HUES6 (cell line): Measurements from ENCODE around the gene FBXL13.
"Not testable (repeated sequence)": the region's sequence is repeated elsewhere in the genome, so short reads cannot be mapped to it uniquely, and the experiment has no call there.

ENCODE experiments used
- H3K27ac ChIP-seq: 2 replicates; pipeline ENCODE4 v1.7.0; 2013; ENCODE audit warnings: low read depth, mild to moderate bottlenecking, low read length, inconsistent platforms
- H3K27me3 ChIP-seq: 2 replicates; pipeline ENCODE4 v1.6.1; 2013; ENCODE audit warnings: low read length; ENCODE audit not compliant: control insufficient read depth, insufficient read depth
- H3K36me3 ChIP-seq: 2 replicates; pipeline ENCODE4 v1.6.1; 2013; ENCODE audit warnings: low read length; ENCODE audit not compliant: control insufficient read depth, insufficient read depth
- H3K4me1 ChIP-seq: 2 replicates; pipeline ENCODE4 v1.6.1; 2013; ENCODE audit warnings: low read length; ENCODE audit not compliant: control insufficient read depth, insufficient read depth
- H3K4me3 ChIP-seq: 2 replicates; pipeline ENCODE4 v1.5.1; 2013; ENCODE audit warnings: low read depth, low read length
- H3K9ac ChIP-seq: one replicate; pipeline ENCODE4 v1.6.1; 2013; ENCODE audit warnings: mild to moderate bottlenecking, low read length
- H3K9me3 ChIP-seq: 2 replicates; pipeline ENCODE4 v1.6.1; 2013; ENCODE audit warnings: low read depth, low read length; ENCODE audit not compliant: control insufficient read depth, insufficient read depth

FBXL13 gene

DNA sequence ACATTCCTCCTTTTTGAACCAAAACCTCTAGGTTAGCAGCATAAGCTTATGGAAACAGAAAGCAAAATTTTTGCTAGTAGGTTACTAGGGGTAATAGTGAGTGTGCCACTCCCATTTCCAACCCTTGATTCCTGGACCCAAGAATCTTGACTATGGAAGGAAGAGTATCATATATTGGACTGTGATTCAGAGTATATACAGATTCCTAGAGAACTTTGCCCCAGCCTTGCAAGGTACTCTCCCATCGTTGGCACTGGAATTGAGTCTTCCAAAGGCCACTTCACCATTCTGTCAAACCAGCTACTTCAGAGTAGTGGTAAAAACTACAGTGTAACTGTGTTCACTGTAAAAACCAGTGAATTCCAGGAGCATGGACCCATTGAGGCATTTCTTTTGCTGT lies 92.4 kb downstream of the FBXL13 start:
- Histone ChIP-seq H3K27me3 (no peaks in the 10 kb centered on the region), H3K4me1 (peaks cover 7% of the 10 kb centered on the region), H3K9ac (no peak overlapping the region), H3K36me3 (no peaks in the 10 kb centered on the region), H3K27ac (no peak overlapping the region), H3K9me3 (no peaks in the 10 kb centered on the region), H3K4me3 (no peak overlapping the region)

DNA sequence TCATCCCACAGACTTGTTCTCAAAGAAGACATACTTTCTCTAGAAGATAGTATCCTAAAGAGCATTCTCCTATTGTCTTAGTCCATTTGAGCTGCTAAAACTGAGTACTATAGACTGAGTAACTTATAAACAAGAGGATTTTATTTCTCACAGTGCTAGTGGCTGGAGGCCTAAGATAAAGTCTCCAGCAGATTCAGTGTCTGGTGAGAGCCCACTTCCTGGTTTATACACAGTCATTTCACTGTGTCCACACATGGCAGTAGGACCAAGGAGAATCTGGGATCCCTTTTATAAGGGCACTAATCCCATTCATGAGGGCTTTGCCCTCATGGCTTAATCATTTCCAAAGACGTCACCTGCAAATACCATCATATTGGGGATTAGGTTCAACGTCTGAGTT lies 93.1 kb downstream of the FBXL13 start:
- no peaks in the 10 kb centered on the region for H3K9me3 ChIP-seq
- no peaks in the 10 kb centered on the region for H3K27me3 ChIP-seq

DNA sequence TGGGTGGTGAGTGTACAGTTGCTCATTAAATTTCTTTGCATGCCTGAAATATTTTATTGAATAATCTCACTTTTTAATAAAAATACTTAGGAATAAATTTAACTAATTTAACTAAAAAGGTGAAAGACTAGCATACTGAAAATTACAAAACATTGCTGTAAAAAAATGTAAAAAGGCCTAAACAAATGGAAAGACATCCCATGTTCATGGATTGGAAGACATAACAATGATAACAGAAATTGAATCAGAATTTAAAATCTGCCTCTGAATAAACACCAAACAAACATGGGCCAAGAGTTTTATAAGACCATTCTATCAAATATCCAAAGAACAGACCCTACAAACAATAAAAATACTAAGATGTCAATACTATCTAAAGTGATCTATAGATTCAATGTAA lies 94.9 kb downstream of the FBXL13 start:
- Histone ChIP-seq H3K27me3 (no peaks in the 10 kb centered on the region), H3K4me3 (no peak overlapping the region), H3K9me3 (no peaks in the 10 kb centered on the region), H3K36me3 (no peaks in the 10 kb centered on the region), H3K27ac (no peak overlapping the region), H3K4me1 (peaks cover 10% of the 10 kb centered on the region), H3K9ac (no peak overlapping the region)

More for the DNA sequence above, 93.1 kb downstream of the FBXL13 start:
- Histone ChIP-seq H3K4me1 (peaks cover 7% of the 10 kb centered on the region), H3K9ac (no peak overlapping the region), H3K27ac (no peak overlapping the region), H3K36me3 (no peaks in the 10 kb centered on the region), H3K4me3 (no peak overlapping the region)

DNA sequence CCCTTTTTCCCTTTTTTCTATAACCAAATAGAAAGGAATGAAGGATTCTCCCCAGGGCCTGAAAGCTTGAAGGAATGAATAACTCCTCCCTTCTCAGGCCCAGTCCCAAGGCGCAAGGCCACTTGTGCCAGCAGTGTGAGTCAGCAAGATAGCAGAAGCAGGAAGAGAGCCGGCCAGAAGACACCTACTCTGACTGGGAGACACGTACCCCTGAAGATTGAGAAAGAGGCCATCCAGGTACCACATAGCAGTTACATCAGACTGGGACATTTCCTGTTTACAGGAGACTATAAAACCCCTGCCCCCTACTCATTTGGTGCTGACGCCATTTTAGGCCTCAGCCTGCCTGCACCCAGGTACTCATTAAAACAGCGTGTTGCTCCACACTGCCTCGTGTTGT lies 96.3 kb downstream of the FBXL13 start:
- Histone ChIP-seq H3K27me3 (no peaks in the 10 kb centered on the region), H3K9ac (peak overlapping the region; percentile 25), H3K4me3 (no peak overlapping the region), H3K9me3 (no peaks in the 10 kb centered on the region), H3K36me3 (no peaks in the 10 kb centered on the region), H3K4me1 (peaks cover 13% of the 10 kb centered on the region), H3K27ac (peak overlapping the region; percentile 35; the same call in 1 of the 2 replicates)

DNA sequence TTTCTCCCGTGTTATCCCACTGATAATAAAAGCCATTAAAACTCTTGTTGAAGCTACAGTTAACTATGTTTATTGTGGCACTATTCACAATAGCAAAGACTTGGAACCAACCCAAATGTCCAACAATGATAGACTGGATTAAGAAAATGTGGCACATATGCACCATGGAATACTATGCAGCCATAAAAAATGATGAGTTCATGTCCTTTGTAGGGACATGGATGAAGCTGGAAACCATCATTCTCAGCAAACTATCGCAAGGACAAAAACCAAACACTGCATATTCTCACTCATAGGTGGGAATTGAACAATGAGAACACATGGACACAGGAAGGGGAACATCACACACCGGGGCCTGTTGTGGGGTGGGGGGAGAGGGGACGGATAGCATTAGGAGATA lies 97.0 kb downstream of the FBXL13 start:
- H3K9ac ChIP-seq, H3K9me3 ChIP-seq, H3K27ac ChIP-seq, H3K4me3 ChIP-seq, H3K36me3 ChIP-seq, H3K27me3 ChIP-seq: not testable (repeated sequence)
- peaks cover 13% of the 10 kb centered on the region for H3K4me1 ChIP-seq

DNA sequence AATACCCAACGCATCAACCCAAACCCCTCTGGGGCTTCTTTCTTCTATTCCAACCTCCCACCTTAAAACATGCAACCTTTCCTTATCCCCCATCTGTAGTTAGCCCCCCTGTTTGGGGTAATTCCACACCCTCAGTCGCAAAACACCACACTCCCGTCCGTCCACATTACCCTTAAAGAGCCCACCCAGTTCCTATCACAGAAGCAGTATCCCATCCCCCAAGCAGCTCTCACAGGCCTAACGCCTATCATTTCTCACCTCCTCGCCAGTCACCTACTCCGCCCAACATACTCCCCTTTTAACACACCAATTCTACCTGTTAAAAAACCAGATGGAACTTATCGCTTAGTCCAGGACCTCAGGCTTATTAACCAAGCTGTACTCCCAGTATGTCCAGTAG lies 98.1 kb downstream of the FBXL13 start:
- H3K36me3 ChIP-seq: no peaks in the 10 kb centered on the region
- H3K9me3 ChIP-seq: no peaks in the 10 kb centered on the region
- H3K4me1 ChIP-seq: peaks cover 13% of the 10 kb centered on the region
- no peaks in the 10 kb centered on the region for H3K27me3 ChIP-seq
- no peak overlapping the region for H3K9ac ChIP-seq
- no peak overlapping the region for H3K27ac ChIP-seq
- no peak overlapping the region for H3K4me3 ChIP-seq

DNA sequence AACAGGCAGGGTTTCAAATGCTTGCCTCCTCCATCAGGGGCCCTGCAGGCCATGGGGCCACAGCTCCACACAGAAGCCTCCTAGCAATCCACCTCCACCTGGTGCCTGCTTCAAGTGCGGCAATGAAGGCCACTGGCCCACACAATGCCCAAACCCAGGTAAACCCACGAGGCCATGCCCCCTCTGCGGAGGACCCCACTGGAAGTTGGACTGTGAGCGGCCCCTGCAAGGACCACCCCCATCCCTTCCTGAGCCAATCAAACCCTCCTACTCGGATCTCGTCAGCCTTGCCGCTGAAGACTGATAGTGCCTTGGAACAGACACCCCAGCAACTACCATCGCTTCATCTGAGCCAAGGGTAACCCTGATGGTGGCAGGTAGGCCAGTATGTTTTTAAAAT lies 98.7 kb downstream of the FBXL13 start:
- Histone ChIP-seq H3K4me1 (peaks cover 13% of the 10 kb centered on the region), H3K9ac (no peak overlapping the region), H3K9me3 (no peaks in the 10 kb centered on the region), H3K27me3 (no peaks in the 10 kb centered on the region), H3K27ac (no peak overlapping the region), H3K36me3 (no peaks in the 10 kb centered on the region), H3K4me3 (no peak overlapping the region)

DNA sequence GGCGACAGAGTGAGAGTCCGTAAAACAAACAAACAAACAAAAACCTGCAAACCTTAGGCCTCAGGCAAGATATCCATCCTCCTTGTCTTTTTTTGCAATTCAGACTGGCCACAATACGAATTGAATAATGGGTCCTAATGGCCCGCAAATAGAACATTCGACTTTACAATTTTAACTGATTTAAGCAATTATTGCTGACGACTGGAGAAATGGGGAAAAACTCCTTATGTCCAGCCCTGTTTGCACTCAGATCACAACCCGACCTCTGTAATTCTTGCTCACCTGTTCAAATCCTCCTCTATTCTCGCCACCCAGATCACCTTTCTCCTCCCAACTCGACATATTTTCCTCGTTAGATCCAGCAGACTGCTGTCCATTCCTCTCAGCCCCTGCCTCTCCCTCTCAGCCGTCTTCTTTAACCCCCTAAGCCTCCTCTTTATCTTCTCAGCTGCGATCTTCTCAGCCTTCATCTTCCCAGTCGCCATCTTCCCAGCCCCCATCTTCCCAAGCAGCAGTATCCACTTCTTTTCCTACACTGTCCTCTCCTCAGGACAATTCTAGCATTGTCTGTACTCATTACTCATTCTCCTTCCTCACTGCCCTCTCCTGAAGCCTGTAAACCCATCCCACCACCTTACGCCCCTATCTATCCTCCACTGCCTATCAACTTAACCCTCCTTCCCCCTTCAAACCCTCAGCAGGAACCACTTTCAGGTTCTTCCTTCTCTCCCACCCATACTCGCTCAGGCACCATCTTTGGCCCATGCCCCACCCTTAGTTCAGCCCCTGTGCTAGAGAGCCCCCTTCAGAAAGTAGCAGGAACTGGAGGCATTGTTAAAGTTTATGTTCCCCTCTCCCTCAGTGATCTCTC lies 100.0 kb downstream of the FBXL13 start:
- no peaks in the 10 kb centered on the region for H3K27me3 ChIP-seq
- no peak overlapping the region for H3K4me3 ChIP-seq
- H3K4me1 ChIP-seq: peaks cover 13% of the 10 kb centered on the region
- H3K36me3 ChIP-seq: no peaks in the 10 kb centered on the region
- no peak overlapping the region for H3K27ac ChIP-seq
- no peak overlapping the region for H3K9ac ChIP-seq
- no peaks in the 10 kb centered on the region for H3K9me3 ChIP-seq

DNA sequence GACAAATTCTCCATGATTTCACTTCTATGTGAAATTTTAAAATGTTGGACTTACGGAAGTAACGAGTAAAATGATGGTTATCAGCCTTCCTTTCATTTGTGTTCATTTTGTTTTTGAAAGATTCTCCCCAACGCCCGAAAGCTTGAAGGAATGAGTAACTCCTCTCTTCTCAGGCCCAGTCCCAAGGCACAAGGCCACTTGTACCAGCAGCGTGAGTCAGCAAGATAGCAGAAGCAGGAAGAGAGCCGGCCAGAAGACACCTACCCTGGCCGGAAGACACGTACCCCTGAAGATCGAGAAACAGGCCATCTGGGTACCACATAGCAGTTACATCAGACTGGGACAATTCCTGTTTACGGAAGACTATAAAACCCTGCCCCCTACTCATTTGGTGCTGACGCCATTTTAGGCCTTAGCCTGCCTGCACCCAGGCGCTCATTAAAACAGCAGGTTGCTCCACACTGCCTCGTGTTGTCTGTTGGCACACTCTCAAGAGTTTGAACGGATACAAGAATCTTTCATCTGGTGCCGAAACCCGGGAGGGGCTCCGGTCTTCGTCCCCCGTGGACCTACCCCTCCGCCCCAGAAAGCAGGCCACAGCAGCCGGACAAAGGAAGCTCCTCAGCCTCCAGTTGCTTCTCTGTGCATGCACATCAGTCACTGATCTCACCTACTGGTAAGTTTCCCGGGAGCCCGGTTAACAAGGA lies 101.3 kb downstream of the FBXL13 start:
- H3K9me3 ChIP-seq: no peaks in the 10 kb centered on the region
- H3K27ac ChIP-seq: no peak overlapping the region; the same call in 1 of the 2 replicates
- H3K9ac ChIP-seq: no peak overlapping the region
- no peaks in the 10 kb centered on the region for H3K36me3 ChIP-seq
- H3K27me3 ChIP-seq: no peaks in the 10 kb centered on the region
- peaks cover 6% of the 10 kb centered on the region; the same call in 1 of the 2 replicates for H3K4me1 ChIP-seq
- H3K4me3 ChIP-seq: no peak overlapping the region

DNA sequence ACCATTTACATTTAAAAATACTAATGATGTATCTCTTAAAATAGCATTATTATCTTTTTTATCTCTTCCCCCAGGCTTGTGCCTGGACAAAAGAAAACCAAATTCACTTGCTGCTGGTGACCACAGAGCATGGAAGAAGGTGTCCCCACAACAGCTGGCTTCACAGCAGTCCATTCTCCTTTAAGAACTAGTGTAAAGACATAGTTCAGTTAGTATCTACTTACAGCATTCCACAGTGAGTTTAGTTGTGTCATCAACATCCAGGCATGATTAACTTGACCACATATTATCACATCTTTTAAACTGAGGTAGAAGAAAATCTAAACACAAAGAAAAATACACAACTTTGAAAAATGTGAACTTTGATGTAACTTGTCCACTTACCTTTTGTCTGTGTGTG lies 106.8 kb downstream of the FBXL13 start:
- no peak overlapping the region for H3K9ac ChIP-seq
- no peaks in the 10 kb centered on the region for H3K36me3 ChIP-seq
- H3K27ac ChIP-seq: no peak overlapping the region
- H3K27me3 ChIP-seq: no peaks in the 10 kb centered on the region
- H3K4me1 ChIP-seq: no peaks in the 10 kb centered on the region
- H3K4me3 ChIP-seq: no peak overlapping the region
- H3K9me3 ChIP-seq: no peaks in the 10 kb centered on the region

DNA sequence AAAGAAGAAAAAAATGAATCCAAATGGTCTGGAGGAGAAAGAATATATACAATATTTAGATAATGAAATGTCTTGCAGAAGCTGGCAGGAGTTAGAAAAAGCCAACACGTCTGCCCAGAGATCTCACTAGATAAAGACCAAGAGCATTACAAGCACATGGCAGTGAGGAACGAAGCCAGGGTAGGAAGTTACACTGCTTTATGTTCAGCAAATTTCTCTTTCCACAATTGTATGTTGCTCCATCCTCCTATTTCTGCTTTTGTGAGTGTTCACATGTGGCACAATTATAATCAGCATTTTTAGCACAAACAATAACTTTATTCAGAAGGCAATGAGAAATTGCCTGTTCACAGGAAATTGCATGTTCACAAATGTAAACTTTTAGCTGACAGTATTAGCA lies 108.1 kb downstream of the FBXL13 start:
- no peak overlapping the region for H3K4me3 ChIP-seq
- no peak overlapping the region for H3K27ac ChIP-seq
- no peaks in the 10 kb centered on the region for H3K27me3 ChIP-seq
- no peaks in the 10 kb centered on the region for H3K36me3 ChIP-seq
- no peak overlapping the region for H3K9ac ChIP-seq
- no peaks in the 10 kb centered on the region for H3K4me1 ChIP-seq
- H3K9me3 ChIP-seq: no peaks in the 10 kb centered on the region
